NCI-H2196 (cell line): ENCODE data around the gene SPG7.
"Not testable (repeated sequence)": the region's sequence is repeated elsewhere in the genome, so short reads cannot be mapped to it uniquely, and the experiment has no call there.

Experiments used
- DNase-seq: peaks from one replicate; lab custom pipeline; 2025; ENCODE audit not compliant: unreplicated experiment; lab: John Stamatoyannopoulos, UW

SPG7 gene

GRCh38 chr16:89575247-89576152 lies 67.3 kb downstream of the SPG7 start, which contains the start of gene CPNE7:
Gene CPNE7, plus strand, starts transcription at chr16:89575758. Its CDS starts 140 bp downstream, at chr16:89575898.
- no peak for DNase-seq

- DNase-seq = no peak
Measured at GRCh38 chr16:89576153-89577054, 68.2 kb downstream of the SPG7 start.

DNA sequence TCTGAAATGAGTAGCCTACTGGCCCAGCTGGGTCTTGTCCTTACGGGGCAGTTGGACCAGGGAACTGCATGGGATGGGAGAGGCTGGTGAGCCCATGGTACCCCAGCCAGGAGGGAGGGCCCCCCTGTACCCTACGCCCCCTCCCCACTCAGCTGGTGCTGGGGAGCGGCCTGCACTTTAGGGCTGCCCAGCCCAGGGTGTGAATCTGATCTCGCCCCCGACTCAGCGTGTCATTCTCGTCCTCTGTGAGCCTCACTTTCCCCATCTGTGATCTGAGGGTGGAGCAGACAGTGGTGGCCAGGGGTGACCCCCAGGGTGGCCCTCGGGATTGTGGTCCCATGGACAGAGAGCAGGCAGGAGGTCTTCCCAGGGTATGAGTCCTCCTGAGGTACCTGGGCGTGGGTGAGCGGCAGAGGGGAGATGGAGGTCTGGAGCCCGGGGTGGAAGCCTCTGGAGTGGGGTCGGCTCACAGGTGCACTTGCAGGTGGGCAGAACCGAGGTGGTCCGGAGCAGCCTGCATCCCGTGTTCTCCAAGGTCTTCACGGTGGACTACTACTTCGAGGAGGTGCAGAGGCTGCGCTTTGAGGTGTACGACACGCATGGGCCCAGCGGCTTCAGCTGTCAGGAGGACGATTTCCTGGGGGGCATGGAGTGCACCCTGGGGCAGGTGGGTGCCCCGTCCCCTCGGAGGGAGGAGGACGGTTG lies 69.0 kb downstream of the SPG7 start:
- DNase-seq = no peak

DNA sequence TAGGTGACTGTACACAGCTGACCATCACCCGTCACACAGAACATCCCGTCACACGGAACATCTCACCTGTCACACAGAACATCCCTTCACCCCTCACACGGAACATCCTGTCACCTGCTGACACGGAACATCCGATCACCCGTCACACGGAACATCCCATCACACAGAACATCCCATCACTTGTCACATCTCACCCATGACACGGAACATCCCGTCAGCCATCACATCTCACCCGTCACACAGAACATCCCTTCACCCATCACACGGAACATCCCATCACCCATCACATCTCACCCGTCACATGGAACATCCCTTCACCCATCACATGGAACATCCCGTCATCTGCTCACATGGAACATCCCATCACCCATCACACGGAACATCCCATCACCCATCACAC lies 71.1 kb downstream of the SPG7 start:
- DNase-seq = no peak

- DNase-seq = no peak
Measured at GRCh38 chr16:89581045-89581695, 73.0 kb downstream of the SPG7 start.

DNA sequence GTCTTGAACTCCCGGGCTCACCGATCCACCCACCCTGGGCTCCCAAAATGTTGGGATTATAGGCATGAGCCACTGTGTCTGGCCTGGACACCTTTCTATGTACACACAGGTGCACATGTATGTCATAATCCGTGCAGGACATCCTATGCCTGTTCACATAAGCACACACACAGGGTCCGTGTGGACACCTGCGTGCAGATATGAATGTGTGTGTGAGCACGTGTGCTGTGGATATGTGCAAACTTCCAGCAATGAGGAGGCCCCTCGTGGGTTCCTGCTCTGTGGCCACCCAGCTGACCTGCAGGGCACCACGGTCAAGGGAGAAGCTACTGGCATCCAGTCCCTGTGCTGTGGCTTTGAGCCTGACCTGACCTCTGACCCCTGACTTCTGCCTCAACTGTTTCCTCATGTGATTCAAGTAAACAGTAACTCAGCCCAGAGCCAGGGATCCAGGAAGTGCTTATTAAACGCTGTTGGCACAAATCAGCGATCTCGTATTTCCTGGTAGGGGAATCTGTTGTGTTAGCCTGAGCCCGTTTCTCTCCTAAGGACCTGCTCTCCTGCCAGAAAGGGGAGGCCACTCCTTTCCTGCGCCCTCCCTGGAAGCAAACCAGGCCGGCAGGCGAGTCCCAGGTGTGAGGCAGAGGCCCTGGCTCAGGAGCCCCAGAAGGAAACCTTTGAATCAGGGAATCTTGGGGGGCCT lies 73.8 kb downstream of the SPG7 start:
- DNase-seq = peak; percentile 76

DNA sequence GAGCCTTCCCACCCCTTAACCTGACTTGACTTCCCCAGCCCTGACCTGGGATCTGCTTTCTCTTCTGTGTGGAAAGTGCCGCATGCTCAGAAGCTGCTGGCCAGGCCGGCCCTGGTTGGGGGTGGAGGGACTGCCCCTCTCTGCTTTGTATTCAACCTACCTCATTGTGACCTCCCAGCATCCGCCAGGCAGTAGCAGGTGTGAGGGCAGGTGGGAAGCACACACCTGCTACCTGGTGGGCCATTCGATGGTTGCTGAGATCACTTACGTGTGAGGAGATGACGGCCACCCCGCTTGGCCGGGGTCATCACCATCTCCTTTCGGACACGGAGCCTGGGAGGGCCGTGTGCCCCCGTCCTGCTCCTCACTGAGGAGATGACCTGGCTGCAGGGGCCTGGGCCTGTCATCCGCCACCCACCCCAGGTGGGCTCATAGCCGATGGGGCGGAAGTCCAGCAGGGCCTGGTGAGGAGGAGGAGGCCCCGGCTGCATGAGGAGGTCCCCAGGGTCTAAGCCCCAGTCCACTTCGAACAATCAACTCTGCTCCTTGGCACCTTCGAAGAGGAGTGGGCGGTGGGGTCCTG lies 74.5 kb downstream of the SPG7 start:
- DNase-seq = peak; percentile 22

DNA sequence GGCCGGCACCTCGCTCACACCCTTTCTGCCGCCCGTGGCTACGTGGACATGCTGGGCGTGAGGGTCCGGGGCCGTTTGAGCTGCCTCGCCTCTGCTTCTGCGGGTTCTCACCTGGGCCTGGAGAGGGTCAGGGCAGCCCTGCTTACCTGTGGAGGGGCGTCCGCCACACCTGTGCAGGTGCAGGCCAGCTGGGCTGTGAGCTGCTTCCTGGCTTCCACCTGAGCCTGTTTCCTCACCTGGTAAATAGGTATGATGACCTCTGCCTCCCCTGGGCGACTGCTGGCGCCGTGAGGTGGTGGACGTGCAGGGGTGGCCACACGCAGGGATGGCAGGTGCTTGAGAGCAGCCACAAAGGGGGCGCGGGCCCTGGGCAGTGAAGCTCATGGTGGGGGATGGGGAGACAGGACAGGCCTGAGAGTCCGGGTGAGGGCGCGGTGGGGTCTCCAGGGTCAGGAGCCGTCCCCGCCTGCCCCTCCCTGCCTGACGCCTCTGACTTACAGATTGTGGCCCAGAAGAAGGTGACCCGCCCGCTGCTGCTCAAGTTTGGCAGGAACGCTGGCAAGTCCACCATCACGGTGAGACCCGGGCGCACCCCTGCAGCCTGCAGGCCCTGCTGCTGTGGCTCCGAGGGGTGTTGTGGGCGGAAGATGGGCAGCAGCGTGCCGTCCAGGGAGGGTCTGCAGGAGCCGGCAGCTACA lies 75.1 kb downstream of the SPG7 start:
- no peak for DNase-seq

DNA sequence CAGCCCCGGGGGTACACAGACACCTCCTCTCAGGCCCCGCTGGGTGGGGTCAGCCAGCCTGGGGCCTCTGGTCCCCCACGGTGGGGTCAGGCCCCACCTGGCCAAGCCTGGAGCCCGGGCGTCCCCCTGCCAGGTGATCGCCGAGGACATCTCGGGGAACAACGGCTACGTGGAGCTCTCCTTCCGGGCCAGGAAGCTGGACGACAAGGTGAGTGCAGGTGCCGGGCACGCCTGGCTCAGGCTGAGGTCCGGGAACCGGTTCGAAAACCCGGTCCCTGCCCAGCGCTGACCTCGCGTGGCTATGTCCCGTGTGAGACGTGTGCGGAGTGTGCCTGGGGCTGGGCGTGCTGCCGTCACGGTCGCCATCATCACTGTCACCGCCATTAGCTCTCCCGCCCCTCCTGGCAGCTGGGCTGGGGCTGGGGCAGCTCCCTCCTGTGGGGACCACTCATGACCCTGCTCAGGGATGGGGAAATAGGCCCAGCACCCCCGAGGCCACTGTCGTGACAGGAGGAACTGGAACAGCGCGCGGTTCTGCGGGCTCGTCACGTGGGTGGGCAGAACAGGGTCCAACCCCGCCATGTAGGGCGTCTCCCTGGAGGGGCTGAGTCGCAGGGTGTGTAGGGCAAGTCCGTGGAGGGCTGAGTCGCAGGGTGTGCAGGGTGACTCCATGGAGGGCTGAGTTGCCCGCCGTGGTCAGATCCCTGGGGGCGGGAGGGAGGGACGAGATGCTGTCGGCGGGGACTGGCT lies 75.9 kb downstream of the SPG7 start:
- no peak for DNase-seq

GRCh38 chr16:89584768-89585549 lies 76.8 kb downstream of the SPG7 start:
- DNase-seq = peak; percentile 18

- no peak for DNase-seq
Measured at GRCh38 chr16:89586218-89586617, 78.0 kb downstream of the SPG7 start.

- DNase-seq = no peak
Measured at GRCh38 chr16:89586853-89587252, 78.7 kb downstream of the SPG7 start.

GRCh38 chr16:89587676-89588075 lies 79.5 kb downstream of the SPG7 start:
- DNase-seq = not testable (repeated sequence)

DNA sequence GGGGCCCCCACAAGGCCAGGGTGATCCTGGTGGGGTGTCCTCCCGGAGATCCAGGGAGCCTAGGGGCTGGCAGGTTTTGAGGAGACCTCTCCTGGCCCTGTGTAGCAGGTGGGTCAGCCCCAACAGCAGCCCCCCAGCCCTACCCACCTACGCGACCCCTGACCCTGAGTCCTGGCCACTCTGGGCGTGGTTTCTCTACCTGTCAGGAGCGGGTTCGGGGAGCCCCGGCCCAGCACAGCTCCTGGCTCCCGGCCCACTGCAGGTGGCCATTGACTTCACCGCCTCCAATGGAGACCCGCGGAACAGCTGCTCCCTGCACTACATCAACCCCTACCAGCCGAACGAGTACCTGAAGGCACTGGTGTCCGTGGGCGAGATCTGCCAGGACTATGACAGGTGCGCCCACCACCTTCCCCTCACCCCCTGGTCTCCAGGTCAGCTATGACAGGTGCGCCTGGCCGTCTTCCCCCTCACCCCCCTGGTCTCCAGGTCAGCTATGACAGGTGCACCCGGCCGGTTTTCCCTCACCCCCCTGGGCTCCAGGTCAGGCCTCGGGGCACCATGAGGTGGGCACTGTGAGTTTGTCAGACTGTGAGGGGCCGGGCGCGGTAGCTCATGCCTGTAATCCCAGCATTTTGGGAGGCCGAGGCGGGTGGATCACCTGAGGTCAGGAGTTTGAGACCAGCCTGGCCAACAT lies 80.4 kb downstream of the SPG7 start:
- DNase-seq = no peak

DNA sequence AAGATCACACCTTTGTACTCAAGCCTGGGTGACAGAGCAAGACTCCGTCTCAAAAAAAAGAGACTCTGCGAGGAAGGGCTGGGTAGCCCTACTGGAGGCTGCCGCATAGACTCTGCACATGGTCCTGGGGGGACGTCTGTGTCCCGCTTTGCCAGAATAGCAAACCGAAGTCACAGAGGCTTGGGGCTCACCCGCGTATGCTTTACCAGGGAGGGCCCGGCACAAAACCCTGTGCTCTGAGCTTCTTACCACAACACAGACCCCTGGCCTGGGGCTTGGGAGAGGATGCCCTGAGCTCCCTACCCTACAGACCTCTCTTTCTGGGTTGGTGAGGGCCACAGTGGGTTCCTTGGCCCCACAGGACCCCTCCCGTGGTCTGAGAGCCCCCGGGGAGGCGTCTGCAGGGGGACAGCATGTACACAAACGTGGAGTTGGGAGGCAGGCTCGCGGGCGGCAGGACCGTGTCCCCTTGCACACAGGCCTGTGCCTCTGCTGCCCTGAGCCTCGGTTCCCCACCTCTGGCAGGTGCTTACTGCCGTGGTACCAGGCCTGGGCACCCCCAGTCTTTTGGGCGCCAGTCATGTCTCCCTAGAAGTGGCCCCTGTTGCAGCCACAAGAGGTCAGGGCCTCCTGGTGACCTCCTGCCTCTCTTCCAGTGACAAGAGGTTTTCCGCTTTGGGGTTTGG lies 81.2 kb downstream of the SPG7 start:
- DNase-seq = no peak

GRCh38 chr16:89593841-89594240 lies 85.6 kb downstream of the SPG7 start:
- no peak for DNase-seq
